ENCODE data around the gene DENND4C.
A peak's percentile ranks its signal among the peaks of the same experiment; 100 is the strongest.
"Not testable (repeated sequence)": the region's sequence is repeated elsewhere in the genome, so short reads cannot be mapped to it uniquely, and the experiment has no call there.

Gene DENND4C

GRCh38 chr9:19385786-19386501 is 155.5 kb downstream of the DENND4C start:
- TF ChIP-seq ZNF274 (IDR thresholded peaks at IDR 0.05; ENCODE audit: low read depth, low read length): no peak
- no peak overlapping the region for H3K4me3 ChIP-seq (ENCODE audit: low read length)

- no peak for TF ChIP-seq ZNF274 (IDR thresholded peaks at IDR 0.05; ENCODE audit: low read depth, low read length)
- no peak overlapping the region for H3K4me3 ChIP-seq (ENCODE audit: low read length)
Observed at GRCh38 chr9:19386502-19387044, 156.1 kb downstream of the DENND4C start.

DNA sequence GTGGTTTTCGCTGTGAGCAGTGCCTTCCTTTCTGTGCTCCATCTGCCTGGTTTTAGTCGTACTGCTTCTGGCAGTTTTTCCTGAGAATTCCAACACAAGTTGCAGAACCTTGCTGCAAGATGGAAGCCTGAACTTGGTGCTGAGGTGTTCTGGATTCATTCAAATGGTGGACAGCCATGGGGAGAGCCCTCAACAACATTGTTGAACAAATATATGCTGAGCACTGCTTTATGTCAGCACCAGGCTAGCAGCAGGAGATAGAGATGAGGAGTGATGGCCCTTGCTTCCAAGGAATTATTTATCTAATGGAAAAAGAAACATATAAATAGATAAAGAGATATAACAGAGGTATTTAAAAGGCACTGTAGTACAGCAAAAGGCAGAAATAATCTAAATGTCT is 156.8 kb downstream of the DENND4C start:
- no peak overlapping the region for H3K4me3 ChIP-seq (ENCODE audit: low read length)
- no peak for TF ChIP-seq ZNF274 (IDR thresholded peaks at IDR 0.05; ENCODE audit: low read depth, low read length)

DNA sequence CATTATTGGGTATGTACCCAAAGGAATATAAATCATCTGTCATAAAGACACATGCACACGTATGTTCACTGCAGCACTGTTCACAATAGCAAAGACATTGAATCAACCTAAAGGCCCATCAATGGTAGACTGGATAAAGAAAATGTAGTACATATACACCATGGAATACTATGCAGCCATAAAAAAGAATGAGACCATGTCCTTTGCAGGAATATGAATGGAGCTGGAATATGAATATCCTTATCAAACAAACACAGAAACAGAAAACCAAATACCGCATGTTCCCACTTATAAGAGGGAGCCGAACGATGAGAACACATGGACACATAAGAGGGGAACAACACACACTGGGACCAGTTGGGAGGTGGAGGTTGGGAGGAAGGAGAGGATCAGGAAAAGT is 159.0 kb downstream of the DENND4C start:
- H3K4me3 ChIP-seq (ENCODE audit: low read length): not testable (repeated sequence)

DNA sequence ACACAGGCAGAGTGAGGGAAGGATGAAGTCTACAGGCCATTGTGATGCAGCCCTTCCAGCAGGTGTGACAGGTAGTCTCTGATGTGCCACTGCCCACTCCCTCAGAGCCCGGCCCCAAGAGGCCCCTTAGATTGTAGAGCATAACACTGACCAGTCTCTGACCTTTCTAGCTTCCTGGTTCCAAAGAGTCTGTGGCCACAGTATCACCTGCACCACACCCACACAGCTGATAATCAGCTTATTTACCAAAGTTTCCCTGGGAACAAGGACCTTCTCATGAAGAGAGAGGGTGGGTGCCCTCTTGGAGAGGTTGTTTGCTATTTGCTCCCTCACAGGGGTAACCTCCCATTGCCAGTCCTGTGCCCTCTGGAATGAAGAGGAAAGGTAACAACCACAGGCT is 167.4 kb downstream of the DENND4C start:
- no peak for TF ChIP-seq ZNF274 (IDR thresholded peaks at IDR 0.05; ENCODE audit: low read depth, low read length)

DNA sequence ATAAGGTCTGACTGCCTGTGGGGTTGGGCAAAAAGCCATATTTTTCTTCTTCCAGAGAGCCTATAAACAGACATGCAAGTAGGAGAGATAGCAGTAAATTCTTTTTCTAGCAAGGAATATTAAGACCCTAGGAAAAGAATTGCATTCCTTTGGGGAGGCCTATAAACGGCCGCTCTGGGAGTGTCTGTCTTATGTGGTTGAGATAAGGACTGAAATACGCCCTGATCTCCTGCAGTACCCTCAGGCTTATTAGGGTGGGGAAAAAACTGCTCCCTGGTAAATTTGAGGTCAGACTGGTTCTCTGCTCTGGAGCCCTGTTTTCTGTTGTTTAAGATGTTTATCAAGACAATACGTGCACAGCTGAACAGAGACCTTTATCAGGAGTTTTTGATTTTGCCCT is 172.7 kb downstream of the DENND4C start:
- not testable (repeated sequence) for H3K4me3 ChIP-seq (ENCODE audit: low read length)

More for the DNA sequence above, 167.4 kb downstream of the DENND4C start:
- H3K4me3 ChIP-seq (ENCODE audit: low read length): no peak overlapping the region

DNA sequence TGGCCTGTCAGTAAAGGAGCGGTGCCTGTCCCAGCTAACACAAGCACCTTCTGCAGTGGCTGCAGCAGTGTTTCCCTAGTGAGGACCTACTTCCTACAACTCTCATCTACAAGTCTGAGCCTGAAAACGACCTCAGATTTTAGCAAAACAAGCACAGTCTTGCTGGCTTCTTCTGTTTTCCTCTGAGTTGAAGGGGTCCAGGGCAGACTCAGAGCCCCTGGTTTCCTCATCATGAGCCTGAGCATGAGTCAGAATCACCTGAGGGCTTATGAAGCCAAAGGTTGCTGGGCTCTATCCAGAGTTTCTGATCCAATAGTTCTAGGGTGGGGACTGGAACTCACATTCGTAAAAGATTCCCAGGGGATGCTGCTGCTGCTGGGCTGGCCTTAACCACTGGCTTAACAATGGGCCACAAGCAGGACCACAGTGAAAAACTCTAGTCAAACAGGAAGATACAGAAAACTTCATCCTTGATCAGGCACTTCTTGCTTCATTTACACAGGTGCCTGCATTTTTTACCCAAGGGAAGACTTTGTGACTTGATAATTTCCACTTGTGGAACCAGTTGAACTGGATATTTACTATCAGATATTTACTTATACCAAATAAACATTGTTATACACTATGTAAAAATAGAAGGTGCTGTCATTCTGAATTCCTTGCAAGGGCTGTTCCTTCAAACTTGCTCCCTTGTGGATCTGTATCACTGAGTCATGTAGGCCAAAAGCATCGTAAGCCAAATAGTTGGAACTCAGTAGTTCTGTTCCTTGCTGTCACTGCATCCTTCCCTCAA is 174.0 kb downstream of the DENND4C start:
- no peak for TF ChIP-seq ZNF274 (IDR thresholded peaks at IDR 0.05; ENCODE audit: low read depth, low read length)
- no peak overlapping the region for H3K4me3 ChIP-seq (ENCODE audit: low read length)

DNA sequence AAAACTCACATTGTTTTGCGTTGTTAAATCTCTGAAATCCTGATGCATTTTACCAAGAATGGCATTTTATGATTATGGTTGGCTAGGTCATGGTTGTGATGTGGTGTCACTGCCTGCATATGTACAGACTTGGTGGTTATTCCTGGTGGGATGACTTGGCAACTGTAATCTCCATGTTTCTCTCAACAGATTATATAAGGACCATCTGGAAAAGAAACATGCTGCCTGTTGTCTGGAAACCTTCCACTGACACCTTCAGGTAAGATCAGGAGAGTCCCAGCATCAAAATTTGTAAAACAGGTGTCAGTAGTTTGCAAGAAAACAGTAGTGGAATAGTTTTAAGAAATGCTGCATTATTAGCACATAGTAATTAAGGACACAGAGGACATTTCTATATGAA is 175.3 kb downstream of the DENND4C start:
- TF ChIP-seq ZNF274 (IDR thresholded peaks at IDR 0.05; ENCODE audit: low read depth, low read length): no peak
- H3K4me3 ChIP-seq (ENCODE audit: low read length): no peak overlapping the region

- TF ChIP-seq ZNF274 (IDR thresholded peaks at IDR 0.05; ENCODE audit: low read depth, low read length): no peak
- H3K4me3 ChIP-seq (ENCODE audit: low read length): peak overlapping the region; percentile 58; the same call in 1 of the 2 replicates
Observed at GRCh38 chr9:19408316-19408692, 177.8 kb downstream of the DENND4C start.

DNA sequence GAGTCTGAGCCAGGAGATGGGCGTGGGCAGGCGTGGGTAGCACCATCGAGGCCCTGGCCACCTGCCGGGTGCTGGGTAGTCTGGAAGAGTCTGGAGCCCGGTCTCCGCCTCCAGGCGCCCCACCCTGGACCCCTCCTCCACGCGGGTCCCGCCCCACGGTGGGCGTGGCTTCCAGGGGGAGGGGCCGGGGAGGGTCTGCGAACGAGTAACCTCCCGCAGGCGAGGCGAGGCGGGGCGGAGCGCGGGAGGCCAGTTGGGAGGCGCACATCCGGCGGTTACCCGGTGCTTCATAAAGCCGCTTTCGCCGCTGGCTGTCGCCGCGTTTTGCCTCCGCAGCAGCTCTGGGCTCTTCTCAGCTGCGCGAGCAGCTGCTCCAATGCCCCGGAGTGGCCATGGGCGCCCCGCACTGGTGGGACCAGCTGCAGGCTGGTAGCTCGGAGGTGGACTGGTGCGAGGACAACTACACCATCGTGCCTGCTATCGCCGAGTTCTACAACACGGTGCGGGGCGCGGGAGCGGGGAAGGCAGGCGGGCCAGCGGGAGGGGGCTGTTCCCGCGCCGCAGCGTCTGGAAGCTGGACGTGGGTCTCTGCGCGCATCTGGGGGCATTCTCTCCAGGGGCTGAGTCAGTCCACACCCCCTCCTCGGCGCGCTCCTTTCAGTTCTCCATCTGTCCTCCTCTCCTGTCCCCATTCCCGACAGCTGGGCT is 178.4 kb downstream of the DENND4C start, which contains the start of gene ACER2:
TSS of gene ACER2 (plus strand) at position 317 of the 708 bp plus-strand sequence. CDS start at position 393, 76 bp downstream.
- TF ChIP-seq ZNF274 (IDR thresholded peaks at IDR 0.05; ENCODE audit: low read depth, low read length): no peak
- H3K4me3 ChIP-seq (ENCODE audit: low read length): peak within 1 kb of the TSS; percentile 74

DNA sequence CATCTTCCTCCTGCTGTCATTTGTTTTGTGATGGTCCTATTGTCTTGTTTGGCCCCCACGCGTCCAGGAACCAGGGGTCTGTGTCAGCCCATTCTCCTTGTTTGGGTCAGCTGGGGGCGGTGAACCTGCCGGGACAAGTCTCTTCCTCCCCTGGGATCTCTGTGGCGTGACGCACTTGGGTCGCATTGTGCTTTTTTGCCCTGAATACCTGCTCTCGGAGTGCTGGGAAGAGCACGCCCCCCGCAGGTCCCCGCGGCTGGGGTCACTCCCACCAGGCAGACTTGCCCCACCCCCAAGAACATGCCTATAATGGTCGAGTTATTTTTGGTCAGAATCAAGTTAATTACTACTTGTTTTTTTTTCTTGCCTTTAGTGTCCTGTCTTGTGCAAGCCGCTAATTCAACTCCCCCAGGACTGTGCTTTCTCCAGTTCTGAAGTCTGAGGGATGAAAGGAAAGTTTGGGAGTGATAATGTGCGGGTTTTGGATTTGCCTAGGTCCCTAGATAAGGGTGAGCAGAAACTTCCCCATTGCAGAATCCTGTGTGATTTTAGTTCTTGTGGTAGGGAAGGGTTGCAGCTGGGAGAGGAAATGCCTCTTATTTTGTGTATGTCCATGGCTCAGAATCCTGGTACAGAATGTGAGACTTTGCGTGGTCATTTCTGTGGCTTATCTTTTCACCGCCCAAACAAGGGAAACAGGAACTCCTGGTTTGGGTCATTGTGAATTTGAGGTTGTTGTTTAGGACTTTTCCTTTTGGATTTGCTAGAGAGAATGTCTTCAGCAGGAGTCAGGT is 179.1 kb downstream of the DENND4C start:
- H3K4me3 ChIP-seq (ENCODE audit: low read length): peak overlapping the region; percentile 74
- TF ChIP-seq ZNF274 (IDR thresholded peaks at IDR 0.05; ENCODE audit: low read depth, low read length): no peak

DNA sequence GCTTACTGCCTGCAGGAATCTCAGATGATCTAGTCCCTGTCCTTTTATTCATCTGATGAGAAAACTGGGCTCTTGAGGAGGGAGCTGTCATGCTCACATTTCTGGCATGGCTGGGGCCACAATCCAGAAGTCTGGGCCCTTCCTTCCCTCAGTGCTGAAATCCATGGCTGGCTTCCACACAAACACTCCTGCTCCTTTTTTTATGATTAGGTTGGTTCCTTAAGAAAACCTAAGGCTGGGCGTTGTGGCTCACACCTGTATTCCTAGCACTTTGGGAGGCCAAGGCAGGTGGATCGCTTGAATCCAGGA is 179.7 kb downstream of the DENND4C start:
- peak overlapping the region; percentile 74; the same call in 1 of the 2 replicates for H3K4me3 ChIP-seq (ENCODE audit: low read length)
- TF ChIP-seq ZNF274 (IDR thresholded peaks at IDR 0.05; ENCODE audit: low read depth, low read length): no peak

GRCh38 chr9:19410594-19410993 is 180.1 kb downstream of the DENND4C start:
- no peak overlapping the region for H3K4me3 ChIP-seq (ENCODE audit: low read length)
- no peak for TF ChIP-seq ZNF274 (IDR thresholded peaks at IDR 0.05; ENCODE audit: low read depth, low read length)

DNA sequence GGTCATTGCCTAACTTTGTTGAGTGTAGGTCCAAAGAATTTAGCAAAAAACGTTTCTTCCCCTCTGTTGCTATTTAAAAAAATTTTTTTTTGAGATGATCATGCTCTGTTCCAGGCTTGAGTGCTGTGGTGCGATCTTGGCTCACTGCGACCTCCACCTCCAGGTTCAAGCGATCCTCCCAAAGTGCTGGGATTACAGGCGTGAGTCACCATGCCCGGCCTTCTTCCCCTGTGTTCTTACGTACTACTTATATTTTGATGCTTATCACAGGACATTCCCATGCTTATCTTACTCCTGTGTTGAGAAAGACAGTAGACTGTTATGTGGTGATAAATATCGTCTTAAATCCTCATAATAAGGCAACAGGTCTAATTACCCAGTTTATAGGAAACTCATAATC is 180.8 kb downstream of the DENND4C start:
- no peak overlapping the region for H3K4me3 ChIP-seq (ENCODE audit: low read length)
- TF ChIP-seq ZNF274 (IDR thresholded peaks at IDR 0.05; ENCODE audit: low read depth, low read length): no peak

GRCh38 chr9:19413456-19413855 is 183.0 kb downstream of the DENND4C start:
- H3K4me3 ChIP-seq (ENCODE audit: low read length): not testable (repeated sequence)

Data from GM08714 (cell line).